KMS-11 (cell line): ENCODE results near the gene CABP2.

Experiments
- H2AFZ ChIP-seq: fragments of 200-600 bp; sonication (generic); 2 replicates; pipeline ENCODE4 v1.6.1; 2016; ENCODE audit warnings: antibody characterized with exemption, mixed run types, low read depth
- H3K27ac ChIP-seq: fragments of 200-600 bp; sonication (generic); 2 replicates; pipeline ENCODE4 v1.6.1; 2016; ENCODE audit warnings: mild to moderate bottlenecking, mixed run types
- H3K27me3 ChIP-seq: fragments of 200-600 bp; sonication (generic); 2 replicates; pipeline ENCODE4 v1.6.1; 2017; ENCODE audit warnings: mild to moderate bottlenecking, low read depth, mixed run types, moderate library complexity; ENCODE audit not compliant: insufficient read depth
- H3K36me3 ChIP-seq: fragments of 200-600 bp; sonication (generic); 2 replicates; pipeline ENCODE4 v1.6.1; 2017; ENCODE audit warnings: mild to moderate bottlenecking, mixed run types; ENCODE audit not compliant: insufficient read depth
- H3K4me1 ChIP-seq: fragments of 200-600 bp; sonication (generic); 2 replicates; pipeline ENCODE4 v1.6.1; 2016; ENCODE audit warnings: mild to moderate bottlenecking, low read depth, mixed run types; ENCODE audit not compliant: poor library complexity, severe bottlenecking
- H3K4me2 ChIP-seq: fragments of 200-600 bp; sonication (generic); 2 replicates; pipeline ENCODE4 v1.7.0; 2016; ENCODE audit warnings: mild to moderate bottlenecking, mixed run types
- H3K4me3 ChIP-seq: fragments of 200-600 bp; sonication (generic); IDR thresholded peaks from 2 replicates; pipeline ENCODE4 v1.6.1; 2017; ENCODE audit warnings: low read depth, low read length, mixed read lengths; ENCODE audit not compliant: insufficient read depth
- H3K79me2 ChIP-seq: fragments of 200-600 bp; sonication (generic); 2 replicates; pipeline ENCODE4 v1.6.1; 2016; ENCODE audit warnings: low read depth, mixed run types; ENCODE audit not compliant: insufficient read depth
- H3K9ac ChIP-seq: fragments of 200-600 bp; sonication (generic); 2 replicates; pipeline ENCODE4 v1.6.1; 2016; ENCODE audit warnings: mild to moderate bottlenecking, mixed run types
- H4K20me1 ChIP-seq: fragments of 200-600 bp; sonication (generic); 2 replicates; pipeline ENCODE4 v1.6.1; 2016; ENCODE audit warnings: mild to moderate bottlenecking, mixed run types; ENCODE audit not compliant: insufficient read depth
- TF ChIP-seq, protein P1 (sequence below): fragments of 200-600 bp; sonication (generic); conservative IDR thresholded peaks from 2 replicates; pipeline ENCODE4 v1.6.1; 2017; ENCODE audit warnings: low read depth, mild to moderate bottlenecking, antibody characterized with exemption, low read length, moderate library complexity, mixed read lengths

The CABP2 gene

DNA sequence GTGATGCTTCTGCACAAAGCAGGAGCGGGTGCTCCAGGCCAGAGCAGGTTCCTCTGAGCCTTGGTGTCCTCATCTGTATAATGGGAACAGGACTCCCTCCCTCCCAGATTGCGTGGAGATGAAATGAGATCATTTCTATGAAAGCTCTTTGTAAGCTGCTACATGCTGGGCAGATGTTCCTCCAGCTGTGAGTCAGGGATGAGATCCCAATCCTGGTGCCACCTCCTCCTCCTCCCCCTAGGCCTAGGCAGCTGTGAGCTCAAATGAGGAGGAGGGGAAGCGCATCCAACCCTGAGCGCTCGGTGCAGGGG lies 7.0 kb upstream of the CABP2 start:
- H3K4me2 ChIP-seq, result no peak overlapping the region
- TF ChIP-seq, protein P1, sequence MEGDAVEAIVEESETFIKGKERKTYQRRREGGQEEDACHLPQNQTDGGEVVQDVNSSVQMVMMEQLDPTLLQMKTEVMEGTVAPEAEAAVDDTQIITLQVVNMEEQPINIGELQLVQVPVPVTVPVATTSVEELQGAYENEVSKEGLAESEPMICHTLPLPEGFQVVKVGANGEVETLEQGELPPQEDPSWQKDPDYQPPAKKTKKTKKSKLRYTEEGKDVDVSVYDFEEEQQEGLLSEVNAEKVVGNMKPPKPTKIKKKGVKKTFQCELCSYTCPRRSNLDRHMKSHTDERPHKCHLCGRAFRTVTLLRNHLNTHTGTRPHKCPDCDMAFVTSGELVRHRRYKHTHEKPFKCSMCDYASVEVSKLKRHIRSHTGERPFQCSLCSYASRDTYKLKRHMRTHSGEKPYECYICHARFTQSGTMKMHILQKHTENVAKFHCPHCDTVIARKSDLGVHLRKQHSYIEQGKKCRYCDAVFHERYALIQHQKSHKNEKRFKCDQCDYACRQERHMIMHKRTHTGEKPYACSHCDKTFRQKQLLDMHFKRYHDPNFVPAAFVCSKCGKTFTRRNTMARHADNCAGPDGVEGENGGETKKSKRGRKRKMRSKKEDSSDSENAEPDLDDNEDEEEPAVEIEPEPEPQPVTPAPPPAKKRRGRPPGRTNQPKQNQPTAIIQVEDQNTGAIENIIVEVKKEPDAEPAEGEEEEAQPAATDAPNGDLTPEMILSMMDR, result no peak

DNA sequence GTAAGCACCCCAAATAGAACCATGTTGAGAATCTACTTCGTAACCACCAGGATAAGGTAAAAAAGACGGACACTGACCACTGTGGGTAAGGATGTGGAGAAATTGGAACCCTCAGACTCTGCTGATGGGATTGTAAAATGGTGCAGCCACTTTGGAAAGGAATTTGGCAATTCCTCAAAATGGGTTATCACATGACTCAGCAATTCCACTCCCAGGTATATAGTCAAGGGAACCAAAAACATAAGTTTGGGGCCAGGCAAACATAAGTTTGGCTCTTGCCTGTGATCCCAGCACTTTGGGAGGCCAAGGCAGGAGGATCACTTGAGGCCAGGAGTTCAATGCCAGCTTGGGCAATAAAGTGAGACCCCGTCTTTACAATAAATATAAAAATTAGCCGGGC lies 5.1 kb upstream of the CABP2 start:
- H3K79me2 ChIP-seq, result no peaks in the 10 kb centered on the region
- no peak overlapping the region for H2AFZ ChIP-seq
- no peaks in the 10 kb centered on the region for H3K36me3 ChIP-seq
- TF ChIP-seq, protein P1, result no peak
- no peak overlapping the region for H3K27ac ChIP-seq
- H3K4me3 ChIP-seq, result no peak overlapping the region
- H3K27me3 ChIP-seq, result peaks cover 11% of the 10 kb centered on the region; the same call in 1 of the 2 replicates
- H3K4me1 ChIP-seq, result no peaks in the 10 kb centered on the region
- no peak overlapping the region for H3K9ac ChIP-seq
- H4K20me1 ChIP-seq, result no peaks in the 10 kb centered on the region
- no peak overlapping the region for H3K4me2 ChIP-seq

More for the DNA sequence above, 7.0 kb upstream of the CABP2 start:
- Histone ChIP-seq H3K36me3 (no peaks in the 10 kb centered on the region), H3K27me3 (peaks cover 4% of the 10 kb centered on the region; the same call in 1 of the 2 replicates), H4K20me1 (no peaks in the 10 kb centered on the region), H3K79me2 (no peaks in the 10 kb centered on the region), H3K4me1 (no peaks in the 10 kb centered on the region), H2AFZ (no peak overlapping the region), H3K27ac (no peak overlapping the region), H3K9ac (no peak overlapping the region), H3K4me3 (no peak overlapping the region)

DNA sequence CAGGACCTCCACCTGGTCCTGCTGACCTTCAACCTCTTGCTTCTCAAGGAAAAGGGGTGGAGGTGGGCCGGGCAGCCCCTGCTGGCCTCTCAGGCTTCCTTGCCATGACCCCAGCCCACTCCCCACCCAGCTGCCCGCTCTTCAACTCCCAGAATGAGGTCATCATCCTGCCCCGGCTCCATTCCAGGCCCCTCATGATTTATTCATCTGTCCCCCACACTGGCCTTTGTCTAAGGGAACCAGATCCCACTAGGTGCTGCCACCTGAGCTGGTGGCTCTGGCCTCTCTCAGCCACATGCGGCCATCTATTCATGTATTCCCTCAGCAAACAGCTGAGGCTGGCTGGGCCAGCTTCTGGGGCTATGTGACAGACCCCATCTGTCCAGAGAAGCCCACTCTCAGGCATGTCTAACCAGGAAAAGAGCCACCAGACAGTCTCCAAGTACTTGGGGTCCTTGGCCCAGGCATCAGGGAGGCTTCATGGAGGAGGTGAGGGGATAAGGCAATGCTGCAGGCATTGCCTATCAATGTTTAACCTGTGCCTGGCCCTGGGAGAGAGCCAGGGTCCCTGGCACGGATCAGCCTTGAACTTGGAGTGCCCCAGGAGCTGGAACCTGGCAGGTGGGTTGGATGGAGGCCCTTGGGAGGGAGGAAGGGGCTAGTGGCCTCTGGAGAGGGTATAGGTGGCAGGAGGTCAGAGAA lies 2.2 kb upstream of the CABP2 start:
- no peak overlapping the region for H3K4me2 ChIP-seq

DNA sequence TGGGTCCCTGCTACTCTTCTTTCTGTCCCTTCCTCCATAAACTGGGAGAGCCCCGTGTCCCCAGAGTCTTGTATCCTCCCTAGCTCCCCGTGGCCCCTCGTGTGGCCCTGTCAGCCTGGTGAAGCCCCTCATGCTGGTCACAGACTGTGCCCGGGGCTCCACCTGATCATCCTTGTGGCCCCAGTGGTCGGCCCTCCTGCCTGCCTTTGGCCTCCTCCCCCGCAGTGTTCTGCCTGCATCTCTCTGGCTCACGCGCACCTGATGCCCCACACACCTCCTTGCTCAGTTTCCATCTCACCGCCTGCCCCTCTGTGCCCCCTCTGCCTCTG lies 1.2 kb upstream of the CABP2 start:
- no peaks in the 10 kb centered on the region for H3K4me1 ChIP-seq
- TF ChIP-seq, protein P1, result no peak

More for the DNA sequence above, 2.2 kb upstream of the CABP2 start:
- no peaks in the 10 kb centered on the region for H3K79me2 ChIP-seq
- H3K36me3 ChIP-seq, result no peaks in the 10 kb centered on the region
- peaks cover 19% of the 10 kb centered on the region; the same call in 1 of the 2 replicates for H3K27me3 ChIP-seq
- no peak overlapping the region for H3K9ac ChIP-seq
- no peak overlapping the region for H2AFZ ChIP-seq
- H3K4me3 ChIP-seq, result no peak overlapping the region
- TF ChIP-seq, protein P1, result no peak
- H4K20me1 ChIP-seq, result no peaks in the 10 kb centered on the region
- no peaks in the 10 kb centered on the region for H3K4me1 ChIP-seq
- H3K27ac ChIP-seq, result no peak overlapping the region

More for the DNA sequence above, 1.2 kb upstream of the CABP2 start:
- Histone ChIP-seq H3K4me2 (no peak overlapping the region), H3K36me3 (no peaks in the 10 kb centered on the region), H3K27ac (no peak overlapping the region), H3K9ac (no peak overlapping the region), H3K79me2 (no peaks in the 10 kb centered on the region), H4K20me1 (no peaks in the 10 kb centered on the region), H2AFZ (no peak overlapping the region), H3K4me3 (no peak overlapping the region), H3K27me3 (peaks cover 19% of the 10 kb centered on the region; the same call in 1 of the 2 replicates)
